Left lung (tissue), 10 donors: ENCODE measurements around the gene RNF111. TPM values are rescaled to one million over a fixed set of nuclear protein-coding genes. Genes with fewer than 3 reads are reported as not detected.

ENCODE experiments used
- ATAC-seq: fragments of 200-7000 bp; cut with Tn5 transposase; one replicate; pipeline ENCODE4 v1.9.1; 2020; ENCODE audit warnings: moderate library complexity
- DNase-seq, 4 donors: peaks; one replicate each; pipeline ENCODE4 v3.0.0-alpha.2; 2013 to 2020
- H3K27ac ChIP-seq, 2 donors: fragments of 200-600 bp; sonication (generic) in 1 of 2; one replicate each; pipeline versions ENCODE4 v1.5.0 to v1.8.0; 2020 to 2021
- H3K27me3 ChIP-seq, 2 donors: fragments of 200-600 bp; sonication (generic) in 1 of 2; one replicate each; pipeline versions ENCODE4 v1.5.0 to v1.8.0; 2020 to 2021
- H3K36me3 ChIP-seq, 2 donors: fragments of 200-600 bp; sonication (generic) in 1 of 2; one replicate each; pipeline versions ENCODE4 v1.5.0 to v1.8.0; 2020 to 2021
- H3K4me1 ChIP-seq, 2 donors: fragments of 200-600 bp; one replicate each; pipeline ENCODE4 v1.8.0; 2021
- H3K4me3 ChIP-seq, 2 donors: fragments of 200-600 bp; sonication (generic) in 1 of 2; one replicate each; pipeline versions ENCODE4 v1.5.0 to v1.8.0; 2020 to 2021; ENCODE audit warnings: mild to moderate bottlenecking in 1 of 2
- H3K9me3 ChIP-seq, 2 donors: fragments of 200-600 bp; sonication (generic) in 1 of 2; one replicate each; pipeline versions ENCODE4 v1.5.0 to v1.8.0; 2020 to 2021
- intact Hi-C, 2 donors: fragments of 100-400 bp; cut with DNase I; formaldehyde crosslinking; loops; one replicate each; pipeline versions ENCODE4 v1.11.2 to v1.14.2; 2022
- polyA plus RNA-seq, 6 donors: library from polyadenylated mRNA; unstranded; fragments of 120-200 nt; gene quantifications; one replicate each; pipeline ENCODE4 v1.2.1, GENCODE V29; 2013; ENCODE audit not compliant: insufficient read length in 6 of 6
- total RNA-seq, 2 donors: library from RNA; stranded (reverse); fragmentation: NEBNext Ultra II Directional; extraction: Animal tissue kit (Norgen Biotek cat#: 25700); gene quantifications; one replicate each; pipeline ENCODE4 v1.2.1, GENCODE V29; 2021
- TF ChIP-seq, protein P1 (sequence below), 2 donors: fragments of 200-600 bp; sonication (generic) in 1 of 2; IDR thresholded peaks; one replicate each; pipeline versions ENCODE4 v1.5.0 to v1.8.0; 2021; ENCODE audit warnings: antibody characterized with exemption in 2 of 2
- donor health status: DM: no; HTN: yes; CAD: no.
- donor health status: DM: no; HTN: no; CAD: no.

Gene RNF111
- total and polyA plus RNA-seq, 8 donors, result 34.1 to 40.6 (median 39.0) TPM

DNA sequence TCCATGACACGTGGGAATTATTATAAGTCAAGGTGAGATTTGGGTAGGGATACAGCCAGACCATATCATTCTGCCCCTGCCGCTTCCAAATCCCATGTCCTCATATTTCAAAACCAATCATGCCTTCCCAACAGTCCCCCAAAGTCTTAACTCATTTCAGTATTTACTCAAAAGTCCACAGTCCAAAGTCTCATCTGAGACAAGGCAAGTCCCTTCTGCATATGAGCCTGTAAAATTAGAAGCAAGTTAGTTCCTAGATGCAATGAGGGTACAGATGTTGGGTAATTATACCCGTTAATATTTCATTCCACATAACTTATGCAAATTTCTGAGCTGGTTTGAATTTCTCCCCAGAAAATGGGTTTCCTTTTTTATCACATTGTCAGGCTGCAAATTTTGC lies 47.7 kb downstream of the RNF111 start:
- intact Hi-C loops, result no loop called here
- TF ChIP-seq, protein P1, sequence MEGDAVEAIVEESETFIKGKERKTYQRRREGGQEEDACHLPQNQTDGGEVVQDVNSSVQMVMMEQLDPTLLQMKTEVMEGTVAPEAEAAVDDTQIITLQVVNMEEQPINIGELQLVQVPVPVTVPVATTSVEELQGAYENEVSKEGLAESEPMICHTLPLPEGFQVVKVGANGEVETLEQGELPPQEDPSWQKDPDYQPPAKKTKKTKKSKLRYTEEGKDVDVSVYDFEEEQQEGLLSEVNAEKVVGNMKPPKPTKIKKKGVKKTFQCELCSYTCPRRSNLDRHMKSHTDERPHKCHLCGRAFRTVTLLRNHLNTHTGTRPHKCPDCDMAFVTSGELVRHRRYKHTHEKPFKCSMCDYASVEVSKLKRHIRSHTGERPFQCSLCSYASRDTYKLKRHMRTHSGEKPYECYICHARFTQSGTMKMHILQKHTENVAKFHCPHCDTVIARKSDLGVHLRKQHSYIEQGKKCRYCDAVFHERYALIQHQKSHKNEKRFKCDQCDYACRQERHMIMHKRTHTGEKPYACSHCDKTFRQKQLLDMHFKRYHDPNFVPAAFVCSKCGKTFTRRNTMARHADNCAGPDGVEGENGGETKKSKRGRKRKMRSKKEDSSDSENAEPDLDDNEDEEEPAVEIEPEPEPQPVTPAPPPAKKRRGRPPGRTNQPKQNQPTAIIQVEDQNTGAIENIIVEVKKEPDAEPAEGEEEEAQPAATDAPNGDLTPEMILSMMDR (IDR thresholded peaks at IDR 0.05), result no peak

GRCh38 chr15:59039225-59039624 lies 51.8 kb downstream of the RNF111 start:
- DNase-seq, result no peak
- H3K27ac ChIP-seq, result no peak overlapping the region
- intact Hi-C loops, result no loop called here
- no peak overlapping the region for H3K4me3 ChIP-seq
- H3K9me3 ChIP-seq, result no peaks in the 10 kb centered on the region
- TF ChIP-seq, protein P1 (IDR thresholded peaks at IDR 0.05), result no peak
- peaks cover 0 to 28% of the 10 kb centered on the region in 2 donors for H3K36me3 ChIP-seq
- ATAC-seq, result no peak
- H3K27me3 ChIP-seq, result no peaks in the 10 kb centered on the region
- peaks cover 0 to 2% of the 10 kb centered on the region in 2 donors for H3K4me1 ChIP-seq

More for the DNA sequence above, 47.7 kb downstream of the RNF111 start:
- H3K36me3 ChIP-seq, result peaks cover 0 to 56% of the 10 kb centered on the region in 2 donors
- DNase-seq (no peak), ATAC-seq (no peak)
- no peak overlapping the region for H3K4me3 ChIP-seq
- H3K27me3 ChIP-seq, result no peaks in the 10 kb centered on the region
- H3K27ac ChIP-seq, result no peak overlapping the region
- H3K9me3 ChIP-seq, result no peaks in the 10 kb centered on the region
- H3K4me1 ChIP-seq, result no peaks in the 10 kb centered on the region

GRCh38 chr15:59042041-59042440 lies 54.6 kb downstream of the RNF111 start:
- DNase-seq (no peak), ATAC-seq (no peak)
- TF ChIP-seq, protein P1 (IDR thresholded peaks at IDR 0.05), result no peak
- H3K9me3 ChIP-seq, result no peaks in the 10 kb centered on the region
- peaks cover 0 to 25% of the 10 kb centered on the region in 2 donors for H3K36me3 ChIP-seq
- intact Hi-C loops, result no loop called here
- no peaks in the 10 kb centered on the region for H3K27me3 ChIP-seq
- H3K4me1 ChIP-seq, result peaks cover 0 to 16% of the 10 kb centered on the region in 2 donors
- H3K4me3 ChIP-seq, result no peak overlapping the region
- H3K27ac ChIP-seq, result no peak overlapping the region

- Histone ChIP-seq H3K27ac (no peak overlapping the region), H3K36me3 (peaks cover 0 to 24% of the 10 kb centered on the region in 2 donors), H3K27me3 (no peaks in the 10 kb centered on the region), H3K9me3 (no peaks in the 10 kb centered on the region), H3K4me3 (no peak overlapping the region), H3K4me1 (peaks cover 0 to 25% of the 10 kb centered on the region in 2 donors)
- DNase-seq, result no peak
- intact Hi-C loops, result no loop called here
- ATAC-seq, result no peak
- TF ChIP-seq, protein P1 (IDR thresholded peaks at IDR 0.05), result no peak
These were observed 61.4 kb downstream of the RNF111 start for GRCh38 chr15:59048897-59049296.

DNA sequence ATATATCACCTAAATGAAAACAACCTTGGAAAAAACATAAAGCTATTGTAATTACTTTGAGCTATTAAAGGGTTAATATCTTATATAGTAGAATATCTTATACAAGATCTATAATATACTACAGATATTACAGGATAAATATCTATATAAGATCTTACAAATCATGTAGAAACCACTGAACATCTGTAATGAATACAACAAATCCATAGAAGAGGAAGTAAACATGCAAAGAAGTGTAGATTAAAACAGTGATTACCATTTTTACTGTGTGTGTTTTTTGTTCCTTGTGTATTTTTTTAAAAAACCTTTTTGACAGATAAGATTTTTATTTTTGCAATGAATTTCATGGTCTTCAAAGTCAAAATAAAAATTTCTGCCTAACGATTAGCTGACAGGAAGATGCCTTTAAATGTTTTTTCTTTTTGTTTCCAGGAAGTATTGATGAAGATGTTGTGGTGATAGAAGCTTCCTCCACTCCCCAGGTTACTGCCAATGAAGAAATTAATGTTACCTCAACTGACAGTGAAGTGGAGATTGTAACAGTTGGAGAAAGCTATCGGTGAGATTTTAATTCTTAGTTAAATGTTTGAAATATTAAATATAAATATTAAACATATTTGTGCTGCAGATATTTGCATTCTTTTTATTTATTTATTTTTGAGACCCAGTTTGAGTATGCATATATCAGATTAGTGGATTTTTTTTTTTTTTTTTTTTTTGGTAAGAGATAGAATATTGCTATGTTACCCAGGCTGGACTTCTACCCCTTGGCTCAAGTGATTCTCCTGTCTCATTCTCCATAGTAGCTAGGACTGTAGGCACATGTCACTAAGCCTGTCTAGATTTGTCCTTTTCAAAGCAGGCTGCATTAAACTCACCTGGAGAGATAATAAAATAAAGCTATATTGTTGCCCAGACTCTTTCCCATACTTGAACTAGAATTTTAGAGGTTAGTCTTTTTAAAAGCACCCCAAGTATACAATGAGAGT lies 64.7 kb downstream of the RNF111 start:
- no peak for DNase-seq
- Histone ChIP-seq H3K4me1 (peaks cover 0 to 9% of the 10 kb centered on the region in 2 donors), H3K27me3 (no peaks in the 10 kb centered on the region), H3K27ac (peak overlapping the region in 1 of 2 donors; percentile 31), H3K4me3 (no peak overlapping the region), H3K36me3 (peaks cover 0 to 46% of the 10 kb centered on the region in 2 donors), H3K9me3 (no peaks in the 10 kb centered on the region)
- ATAC-seq, result no peak
- TF ChIP-seq, protein P1 (IDR thresholded peaks at IDR 0.05), result no peak
- intact Hi-C loops, result no loop called here
